GM19328 (cell line): ENCODE measurements around the gene ACOT12.
"Not testable (repeated sequence)": the region's sequence is repeated elsewhere in the genome, so short reads cannot be mapped to it uniquely, and the experiment has no call there.

Experiments used
- ATAC-seq: cut with Tn5 transposase; IDR thresholded peaks from one replicate; pipeline ENCODE4 v1.9.1; 2021; ENCODE audit warnings: mild to moderate bottlenecking, moderate library complexity; ENCODE audit not compliant: unreplicated experiment

ACOT12 gene

GRCh38 chr5:81393783-81394718, at the start of gene ACOT12:
TSS of gene ACOT12 (minus strand) at chr5:81394134. CDS start at chr5:81394114, 20 bp downstream.
- ATAC-seq, result no peak

GRCh38 chr5:81435023-81435422, 41.1 kb upstream of the ACOT12 start:
- ATAC-seq, result no peak

- no peak for ATAC-seq
Observed at GRCh38 chr5:81429985-81430384, 36.1 kb upstream of the ACOT12 start.

GRCh38 chr5:81429363-81429762, 35.4 kb upstream of the ACOT12 start:
- no peak for ATAC-seq

GRCh38 chr5:81428861-81429260, 34.9 kb upstream of the ACOT12 start:
- ATAC-seq, result no peak

GRCh38 chr5:81428446-81428845, 34.5 kb upstream of the ACOT12 start:
- ATAC-seq, result no peak

- ATAC-seq, result no peak
Observed at GRCh38 chr5:81427566-81427965, 33.6 kb upstream of the ACOT12 start.

- ATAC-seq, result no peak
Observed at GRCh38 chr5:81426359-81427030, 32.6 kb upstream of the ACOT12 start.

GRCh38 chr5:81425569-81425968, 31.6 kb upstream of the ACOT12 start:
- no peak for ATAC-seq

- ATAC-seq, result no peak
Observed at GRCh38 chr5:81424728-81425127, 30.8 kb upstream of the ACOT12 start.

GRCh38 chr5:81422671-81423070, 28.7 kb upstream of the ACOT12 start:
- ATAC-seq, result no peak

- ATAC-seq, result no peak
Observed at GRCh38 chr5:81420039-81420667, 26.2 kb upstream of the ACOT12 start.

- no peak for ATAC-seq
Observed at GRCh38 chr5:81418606-81419005, 24.7 kb upstream of the ACOT12 start.

GRCh38 chr5:81417052-81417451, 23.1 kb upstream of the ACOT12 start:
- no peak for ATAC-seq

- ATAC-seq, result no peak
Observed at GRCh38 chr5:81409896-81410295, 16.0 kb upstream of the ACOT12 start.

GRCh38 chr5:81409361-81409760, 15.4 kb upstream of the ACOT12 start:
- ATAC-seq, result no peak

GRCh38 chr5:81408496-81408895, 14.6 kb upstream of the ACOT12 start:
- ATAC-seq, result no peak

- not testable (repeated sequence) for ATAC-seq
Observed at GRCh38 chr5:81407811-81408210, 13.9 kb upstream of the ACOT12 start.

GRCh38 chr5:81405126-81405891, 11.4 kb upstream of the ACOT12 start:
- no peak for ATAC-seq

- ATAC-seq, result no peak
Observed at GRCh38 chr5:81402192-81402930, 8.4 kb upstream of the ACOT12 start.
